Retina (tissue), 1 donor: ENCODE measurements around the gene KIF13A.
"Not testable (repeated sequence)": the region's sequence is repeated elsewhere in the genome, so short reads cannot be mapped to it uniquely, and the experiment has no call there.

Experiments
- DNase-seq: peaks from one replicate; pipeline ENCODE4 v3.0.0-alpha.2; 2016

The KIF13A gene

DNA sequence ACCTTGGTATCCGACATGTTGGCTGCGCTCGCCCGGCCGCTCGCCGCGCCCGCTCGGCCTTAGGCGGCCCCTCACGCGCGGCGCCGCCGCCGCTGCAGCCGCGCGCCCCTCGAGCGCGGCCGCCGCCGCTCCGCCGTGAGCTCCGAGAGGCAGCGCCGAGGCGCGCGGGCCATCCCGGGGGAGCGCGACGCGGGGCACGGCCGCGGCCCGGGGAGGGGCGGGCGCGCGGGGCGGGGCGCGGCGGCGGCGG lies at the start of gene KIF13A:
KIF13A (minus strand) TSS at position 189 of the 250 bp plus-strand sequence; CDS start at position 17, 172 bp downstream.
- DNase-seq = no peak

GRCh38 chr6:18036781-18037180 lies 49.3 kb upstream of the KIF13A start:
- DNase-seq = no peak

DNA sequence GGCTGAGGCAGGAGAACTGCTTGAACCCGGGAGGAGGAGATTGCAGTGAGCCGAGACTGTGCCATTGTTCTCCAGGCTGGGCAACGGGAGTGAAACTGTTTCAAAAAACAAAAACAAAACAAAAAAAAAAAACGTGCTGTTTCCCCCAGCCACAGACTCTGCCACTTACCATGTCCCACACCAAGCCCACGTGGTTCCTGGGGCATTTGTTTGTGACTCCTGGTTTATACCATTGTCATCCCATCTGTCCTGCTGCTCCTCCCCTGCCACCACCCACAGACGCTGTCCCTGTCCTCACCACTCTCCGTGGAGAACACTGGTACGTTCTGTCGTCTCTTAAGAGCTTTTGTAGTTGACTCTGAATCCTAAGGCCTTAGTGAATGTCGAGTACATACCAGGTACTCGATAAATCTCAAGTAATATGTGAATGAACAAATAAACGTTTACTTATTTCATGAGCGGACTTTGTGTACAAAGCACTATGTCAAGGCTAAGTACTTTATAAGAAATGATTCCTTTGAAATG lies 48.0 kb upstream of the KIF13A start:
- DNase-seq = no peak

GRCh38 chr6:18034798-18035202 lies 47.4 kb upstream of the KIF13A start:
- DNase-seq = no peak

- no peak for DNase-seq
Measured at GRCh38 chr6:18031680-18032256, 44.3 kb upstream of the KIF13A start.

GRCh38 chr6:18031189-18031588 lies 43.8 kb upstream of the KIF13A start:
- no peak for DNase-seq

- no peak for DNase-seq
Measured at GRCh38 chr6:18028332-18028731, 40.9 kb upstream of the KIF13A start.

GRCh38 chr6:18025596-18025995 lies 38.2 kb upstream of the KIF13A start:
- no peak for DNase-seq

GRCh38 chr6:18024876-18025275 lies 37.4 kb upstream of the KIF13A start:
- DNase-seq = no peak

DNA sequence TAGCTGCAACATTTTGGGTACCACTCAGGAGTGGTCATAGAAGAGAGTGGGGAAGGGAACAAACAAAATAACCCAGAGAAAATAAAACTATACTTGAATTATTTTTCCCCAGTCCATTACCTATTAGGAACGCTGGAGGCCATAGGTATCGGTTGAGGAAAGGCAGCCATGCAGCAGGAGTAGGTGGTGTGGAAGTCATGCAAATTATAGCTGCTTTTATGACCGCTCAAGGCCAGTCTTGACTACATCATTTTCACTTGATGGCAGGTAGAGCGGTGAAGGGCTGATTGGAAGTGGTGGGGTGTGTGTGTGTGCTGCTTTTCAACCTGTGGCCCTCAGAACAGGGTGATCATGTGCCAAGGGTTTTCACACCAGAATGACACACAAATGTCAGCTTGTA lies 36.5 kb upstream of the KIF13A start:
- no peak for DNase-seq

GRCh38 chr6:18022398-18023231 lies 35.2 kb upstream of the KIF13A start:
- DNase-seq = peak; percentile 76

DNA sequence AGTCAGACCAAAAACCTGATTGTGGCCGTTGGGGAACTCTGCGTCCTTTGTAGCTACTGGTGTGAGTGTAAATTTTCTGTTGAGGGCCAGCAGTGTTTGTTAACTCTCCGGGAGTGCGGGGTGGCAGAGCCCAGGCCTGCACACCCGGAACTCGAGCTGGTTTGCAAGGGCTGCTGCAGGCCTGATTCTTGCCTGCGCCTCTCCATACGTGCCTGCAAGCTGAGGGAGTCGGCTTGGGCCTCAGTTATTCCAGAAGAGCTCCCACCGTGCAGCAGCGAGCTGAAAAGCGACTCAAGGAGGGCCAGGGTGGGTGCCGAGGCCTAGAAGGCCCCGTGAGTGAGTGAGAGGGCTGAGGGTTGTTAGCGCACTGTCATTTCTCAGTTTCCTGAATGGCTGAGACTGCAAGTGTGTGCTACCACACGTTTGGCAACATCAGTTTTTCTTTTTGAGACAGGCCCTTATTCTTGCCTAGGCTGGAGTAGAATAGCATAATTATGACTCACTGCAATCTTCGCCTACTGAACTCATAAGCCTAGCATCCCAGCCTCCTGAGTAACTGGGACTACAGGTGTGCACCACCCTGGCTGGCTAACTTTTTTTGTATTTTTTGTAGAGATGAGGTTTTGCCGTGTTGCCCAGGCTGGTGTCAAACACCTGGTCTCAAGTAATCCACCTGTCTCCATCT lies 33.9 kb upstream of the KIF13A start:
- no peak for DNase-seq

DNA sequence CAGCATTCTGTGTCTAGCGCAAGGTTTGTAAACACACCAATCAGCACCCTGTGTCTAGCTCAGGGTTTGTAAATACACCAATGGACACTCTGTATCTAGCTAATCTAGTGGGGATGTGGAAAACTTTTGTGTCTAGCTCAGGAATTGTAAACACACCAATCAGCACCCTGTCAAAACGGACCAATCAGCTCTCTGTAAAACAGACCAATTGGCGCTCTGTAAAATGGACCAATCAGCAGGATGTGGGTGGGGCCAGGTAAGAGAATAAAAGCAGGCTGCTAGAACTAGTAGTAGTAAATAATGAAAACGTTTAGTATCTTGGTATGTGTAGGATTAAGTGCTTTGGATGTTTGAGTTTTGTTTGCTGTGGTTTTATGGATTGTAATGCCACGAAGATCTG lies 33.1 kb upstream of the KIF13A start:
- not testable (repeated sequence) for DNase-seq

GRCh38 chr6:18019539-18020534 lies 32.4 kb upstream of the KIF13A start:
- peak; percentile 13 for DNase-seq

- not testable (repeated sequence) for DNase-seq
Measured at GRCh38 chr6:18019133-18019532, 31.7 kb upstream of the KIF13A start.

DNA sequence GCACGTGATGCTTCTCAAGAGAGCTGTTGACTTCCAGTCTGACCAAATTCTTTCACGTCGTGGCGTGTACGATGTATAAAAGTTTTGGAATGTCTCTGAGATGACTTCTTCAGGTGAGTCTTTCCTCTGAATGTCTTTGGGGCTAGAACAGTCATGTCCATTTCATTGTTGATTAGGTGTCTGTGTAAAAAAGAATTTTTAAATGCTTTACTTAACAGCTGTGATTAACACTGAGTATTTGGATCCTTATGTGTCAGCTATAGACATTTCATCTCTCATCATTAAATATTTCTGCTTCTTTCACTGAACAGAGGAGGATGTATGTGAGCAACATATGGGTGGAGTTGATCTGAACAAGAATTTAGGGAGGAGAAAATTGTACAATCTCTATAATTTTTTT lies 29.3 kb upstream of the KIF13A start:
- DNase-seq = no peak

DNA sequence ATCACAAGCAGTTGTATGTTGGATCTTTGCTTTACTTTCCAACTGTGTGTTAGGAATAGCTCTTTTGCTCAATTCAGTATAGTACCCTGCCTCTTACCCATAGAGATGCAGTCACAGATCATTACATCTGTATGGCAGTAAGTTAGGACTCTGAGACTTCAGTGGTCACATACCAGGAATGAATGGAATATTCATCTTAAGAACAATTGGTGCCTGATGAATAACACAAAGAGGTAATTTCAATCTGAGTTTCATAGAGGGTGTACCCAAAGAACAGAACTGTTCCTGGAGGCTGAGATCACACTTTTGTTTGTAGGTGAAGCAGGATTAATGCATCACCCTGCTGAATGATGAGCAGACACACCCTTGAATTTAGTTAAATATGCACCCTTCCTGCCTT lies 28.7 kb upstream of the KIF13A start:
- no peak for DNase-seq

- no peak for DNase-seq
Measured at GRCh38 chr6:18011287-18011686, 23.9 kb upstream of the KIF13A start.

DNA sequence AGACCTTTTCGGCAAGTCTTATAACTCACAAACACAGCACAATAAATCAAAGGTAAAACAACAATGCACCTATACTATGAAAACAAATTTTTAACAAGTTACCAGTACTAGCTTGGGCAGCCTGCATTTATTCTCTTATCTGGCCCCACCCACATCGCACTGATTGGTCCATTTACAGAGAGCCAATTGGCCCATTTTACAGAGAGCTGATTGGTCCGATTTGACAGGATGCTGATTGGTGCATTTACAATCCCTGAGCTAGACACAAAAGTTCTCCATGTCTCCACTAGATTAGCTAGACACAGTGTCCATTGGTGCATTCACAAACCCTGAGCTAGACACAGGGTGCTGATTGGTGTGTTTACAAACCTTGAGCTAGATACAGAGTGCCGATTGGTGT lies 23.1 kb upstream of the KIF13A start:
- not testable (repeated sequence) for DNase-seq

DNA sequence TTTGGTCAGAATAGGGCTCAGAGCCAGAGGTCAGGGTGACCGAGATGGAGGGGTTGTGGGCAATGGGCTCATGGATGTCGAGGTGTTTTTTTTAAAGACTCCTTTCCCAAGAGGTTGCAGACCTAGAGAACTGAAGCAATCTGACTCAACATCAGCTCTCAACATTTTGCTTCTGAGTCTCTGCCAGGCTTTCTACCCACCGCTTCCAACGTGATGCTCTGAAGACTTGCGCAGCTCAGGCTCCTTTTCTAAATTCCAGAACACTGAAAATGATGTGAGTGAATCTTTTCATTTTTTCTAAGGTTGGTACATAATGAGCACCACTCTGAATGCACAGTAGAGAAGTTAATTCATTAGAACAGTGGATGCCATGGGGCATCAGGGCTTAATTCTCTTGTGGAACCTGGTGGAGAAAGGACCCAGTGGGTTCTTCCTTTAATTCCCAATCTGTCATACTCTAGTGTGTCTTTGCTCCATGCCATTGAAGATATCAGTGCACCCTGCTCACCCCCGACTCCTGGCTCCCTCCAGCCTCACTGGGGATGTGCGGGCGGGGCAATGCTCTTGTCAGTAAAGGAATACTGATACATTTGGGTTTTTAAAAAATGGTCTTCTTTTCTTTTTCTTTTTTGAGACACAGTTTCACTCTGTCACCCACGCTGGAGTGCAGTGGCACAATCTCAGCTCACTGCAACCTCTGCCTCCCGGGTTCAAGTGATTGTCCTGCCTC lies 17.0 kb upstream of the KIF13A start:
- no peak for DNase-seq

DNA sequence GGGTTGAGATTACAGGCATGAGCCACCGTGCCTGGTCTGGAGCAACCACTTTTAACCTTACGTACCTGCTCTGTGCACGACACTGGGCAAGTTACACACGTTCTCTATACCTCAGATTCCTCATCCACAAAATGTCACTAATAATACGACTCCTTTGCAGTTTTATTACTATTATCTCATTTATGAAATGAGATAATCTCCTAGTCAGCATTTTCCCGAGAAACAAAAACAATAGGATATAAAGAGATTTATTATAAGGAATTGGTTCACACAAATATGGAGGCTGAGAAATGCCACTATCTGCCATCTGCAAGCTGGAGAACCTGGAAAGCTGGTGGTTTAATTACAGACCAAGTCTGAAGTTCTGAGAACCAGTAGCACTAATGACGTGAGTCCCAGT lies 12.0 kb upstream of the KIF13A start:
- no peak for DNase-seq

- no peak for DNase-seq
Measured at GRCh38 chr6:17998442-17998841, 11.0 kb upstream of the KIF13A start.
